SK-N-SH treated with all-trans-retinoic acid at 6 μM for 48 hours (cell line): ENCODE data around the gene CLN6.

Source experiments
- ATAC-seq: fragments of 200-7000 bp; cut with Tn5 transposase; 3 replicates; pipeline ENCODE4 v1.9.1; 2020; ENCODE audit warnings: mild to moderate bottlenecking, moderate library complexity
- ARNTL ChIP-seq: fragments of 450-650 bp; formaldehyde crosslinking; IDR thresholded peaks from 2 replicates; pipeline ENCODE4 v1.5.0; 2020; ENCODE audit warnings: low read depth, mild to moderate bottlenecking, moderate library complexity, borderline replicate concordance
- BACH2 ChIP-seq: fragments of 250-450 bp; sonication (Bioruptor Pico); IDR thresholded peaks from 2 replicates; pipeline ENCODE4 v1.9.0; 2021; ENCODE audit warnings: mild to moderate bottlenecking, borderline replicate concordance
- CREB5 ChIP-seq: fragments of 250-450 bp; sonication (Bioruptor Pico); IDR thresholded peaks from 2 replicates; pipeline ENCODE4 v1.5.1; 2020; ENCODE audit warnings: low read depth, mild to moderate bottlenecking, moderate library complexity
- CSDC2 ChIP-seq: fragments of 250-450 bp; sonication (Bioruptor Pico); IDR thresholded peaks from 2 replicates; pipeline ENCODE4 v1.5.0; 2020; ENCODE audit warnings: mild to moderate bottlenecking, moderate library complexity
- ESRRG ChIP-seq: fragments of 250-450 bp; sonication (Bioruptor Pico); IDR thresholded peaks from 2 replicates; pipeline ENCODE4 v1.6.1; 2021; ENCODE audit warnings: mild to moderate bottlenecking
- GLIS3 ChIP-seq: fragments of 250-450 bp; sonication (Bioruptor Pico); IDR thresholded peaks from 2 replicates; pipeline ENCODE4 v1.5.0; 2020; ENCODE audit warnings: mild to moderate bottlenecking, moderate library complexity
- ISL1 ChIP-seq: fragments of 250-450 bp; sonication (Bioruptor Pico); IDR thresholded peaks from 2 replicates; pipeline ENCODE4 v2.1.2; 2022; ENCODE audit warnings: mild to moderate bottlenecking, moderate library complexity
- OSR1 ChIP-seq: fragments of 250-450 bp; sonication (Bioruptor Pico); IDR thresholded peaks from 2 replicates; pipeline ENCODE4 v1.8.0; 2022; ENCODE audit warnings: moderate library complexity, mild to moderate bottlenecking, inconsistent platforms
- PATZ1 ChIP-seq: fragments of 250-450 bp; sonication (Bioruptor Pico); IDR thresholded peaks from 2 replicates; pipeline ENCODE4 v1.8.0; 2020; ENCODE audit warnings: mild to moderate bottlenecking, moderate library complexity, borderline replicate concordance
- PPARA ChIP-seq: fragments of 250-450 bp; sonication (Bioruptor Pico); IDR thresholded peaks from 2 replicates; pipeline ENCODE4 v1.5.0; 2020; ENCODE audit warnings: mild to moderate bottlenecking, borderline replicate concordance
- RARB ChIP-seq: fragments of 250-450 bp; sonication (Bioruptor Pico); IDR thresholded peaks from 2 replicates; pipeline ENCODE4 v1.8.0; 2021; ENCODE audit warnings: mild to moderate bottlenecking, moderate library complexity
- SNAI2 ChIP-seq: fragments of 250-450 bp; sonication (Bioruptor Pico); IDR thresholded peaks from 2 replicates; pipeline ENCODE4 v1.5.0; 2020; ENCODE audit warnings: mild to moderate bottlenecking, moderate library complexity
- TCF4 ChIP-seq: fragments of 250-450 bp; sonication (Bioruptor Pico); IDR thresholded peaks from 2 replicates; pipeline ENCODE4 v1.8.0; 2021; ENCODE audit warnings: mild to moderate bottlenecking, moderate library complexity, borderline replicate concordance
- TOX ChIP-seq: fragments of 250-450 bp; sonication (Bioruptor Pico); IDR thresholded peaks from 2 replicates; pipeline ENCODE4 v1.8.0; 2021; ENCODE audit warnings: mild to moderate bottlenecking, moderate library complexity, borderline replicate concordance
- TSHZ2 ChIP-seq: fragments of 250-450 bp; sonication (Bioruptor Pico); IDR thresholded peaks from 2 replicates; pipeline ENCODE4 v1.5.0; 2020; ENCODE audit warnings: mild to moderate bottlenecking, moderate library complexity
- ZFP3 ChIP-seq: fragments of 250-450 bp; sonication (Bioruptor Pico); IDR thresholded peaks from 2 replicates; pipeline ENCODE4 v1.5.0; 2020; ENCODE audit warnings: mild to moderate bottlenecking, moderate library complexity
- ZNF565 ChIP-seq: fragments of 450-650 bp; formaldehyde crosslinking; conservative IDR thresholded peaks from 2 replicates; pipeline ENCODE4 v1.5.0; 2020; ENCODE audit warnings: low read depth, mild to moderate bottlenecking, moderate library complexity
- ZNF70 ChIP-seq: fragments of 450-650 bp; formaldehyde crosslinking; IDR thresholded peaks from 2 replicates; pipeline ENCODE4 v1.5.0; 2020; ENCODE audit warnings: mild to moderate bottlenecking, moderate library complexity
- ZNF8 ChIP-seq: fragments of 450-650 bp; formaldehyde crosslinking; IDR thresholded peaks from 2 replicates; pipeline ENCODE4 v1.5.0; 2020; ENCODE audit warnings: mild to moderate bottlenecking, moderate library complexity
- TF ChIP-seq, protein P1 (sequence below): fragments of 250-450 bp; sonication (Bioruptor Pico); IDR thresholded peaks from 2 replicates; pipeline ENCODE4 v1.8.0; 2021; ENCODE audit warnings: low read depth, mild to moderate bottlenecking, moderate library complexity, borderline replicate concordance

Gene CLN6

DNA sequence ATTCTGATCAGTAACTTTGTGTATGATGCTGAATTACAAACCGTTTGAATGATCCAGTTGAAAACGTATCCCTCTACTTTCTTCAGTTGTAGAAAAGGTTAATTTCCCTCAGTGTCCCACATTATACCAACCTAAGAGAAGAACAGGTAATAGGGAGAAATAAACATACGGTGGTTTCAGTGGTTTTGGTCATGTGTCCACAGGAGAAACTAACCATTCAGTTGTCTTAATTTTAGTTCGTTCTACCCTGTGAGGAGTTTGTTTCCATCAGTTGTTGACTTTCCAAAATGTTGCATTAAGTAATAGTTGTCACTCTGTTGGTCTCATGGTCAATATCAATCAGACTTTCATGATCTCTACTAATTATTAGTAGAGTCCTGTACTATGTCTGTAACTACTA is 39.5 kb downstream of the CLN6 start (continued):
- no peak for TF ChIP-seq TSHZ2 (CRISPR knock-in tag)
- TF ChIP-seq, all 23 proteins: peak for 0

- no peak for ATAC-seq
- TF ChIP-seq TOX (CRISPR knock-in tag) (no peak), CSDC2 (no peak), ZNF565 (no peak), PATZ1 (CRISPR knock-in tag) (no peak), RARB (no peak), SNAI2 (CRISPR knock-in tag) (no peak), ISL1 (no peak), OSR1 (CRISPR knock-in tag) (no peak), PPARA (CRISPR knock-in tag) (no peak), BACH2 (no peak), ZNF70 (no peak), ESRRG (no peak), ARNTL (CRISPR knock-in tag) (no peak)
These were observed 40.9 kb downstream of the CLN6 start for GRCh38 chr15:68188647-68189046.

- TF ChIP-seq OSR1 (CRISPR knock-in tag): no peak
- TF ChIP-seq TCF4 (CRISPR knock-in tag): peak; percentile 31; the same call in 1 of the 2 replicates
- ATAC-seq: peak; percentile 92
These were observed 42.0 kb downstream of the CLN6 start for GRCh38 chr15:68187559-68187958.

DNA sequence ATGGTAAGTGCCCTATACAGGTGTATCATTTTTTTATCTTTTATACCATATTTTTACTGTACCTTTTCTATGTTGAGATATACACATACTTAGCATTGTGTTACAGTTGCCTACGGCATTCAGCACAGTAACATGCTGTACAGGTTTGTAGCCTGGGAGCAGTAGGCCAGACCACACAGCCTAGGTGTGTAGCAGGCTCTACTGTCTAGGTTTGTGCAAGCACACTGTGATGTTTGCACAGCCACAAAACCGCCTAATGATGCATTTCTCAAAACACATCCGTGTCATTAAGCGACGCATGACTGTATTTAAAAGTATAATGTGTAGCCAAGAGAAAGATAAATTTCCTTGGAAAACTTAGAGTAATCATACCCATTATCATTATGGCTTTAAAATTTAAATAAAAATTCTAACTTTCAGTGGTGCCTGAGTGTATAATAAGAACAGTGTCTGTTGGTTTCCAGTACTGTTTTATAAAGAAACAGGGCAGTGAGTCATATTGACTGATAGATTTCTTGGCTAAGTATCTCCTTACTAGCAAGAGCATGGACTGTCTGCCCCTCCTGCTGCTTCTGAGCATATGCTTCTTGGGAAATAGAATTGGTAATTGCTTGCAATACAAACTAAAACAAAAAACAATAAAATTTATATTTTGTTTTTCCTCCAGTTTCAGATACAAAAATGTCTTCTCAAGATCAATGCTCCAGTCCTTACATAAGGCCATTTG is 42.7 kb downstream of the CLN6 start:
- no peak for TF ChIP-seq ARNTL (CRISPR knock-in tag)
- no peak for TF ChIP-seq TOX (CRISPR knock-in tag)
- TF ChIP-seq ZNF8 (CRISPR knock-in tag): no peak
- no peak for TF ChIP-seq ZFP3 (CRISPR knock-in tag)
- no peak for TF ChIP-seq TCF4 (CRISPR knock-in tag)
- TF ChIP-seq OSR1 (CRISPR knock-in tag): no peak
- TF ChIP-seq, protein P1, sequence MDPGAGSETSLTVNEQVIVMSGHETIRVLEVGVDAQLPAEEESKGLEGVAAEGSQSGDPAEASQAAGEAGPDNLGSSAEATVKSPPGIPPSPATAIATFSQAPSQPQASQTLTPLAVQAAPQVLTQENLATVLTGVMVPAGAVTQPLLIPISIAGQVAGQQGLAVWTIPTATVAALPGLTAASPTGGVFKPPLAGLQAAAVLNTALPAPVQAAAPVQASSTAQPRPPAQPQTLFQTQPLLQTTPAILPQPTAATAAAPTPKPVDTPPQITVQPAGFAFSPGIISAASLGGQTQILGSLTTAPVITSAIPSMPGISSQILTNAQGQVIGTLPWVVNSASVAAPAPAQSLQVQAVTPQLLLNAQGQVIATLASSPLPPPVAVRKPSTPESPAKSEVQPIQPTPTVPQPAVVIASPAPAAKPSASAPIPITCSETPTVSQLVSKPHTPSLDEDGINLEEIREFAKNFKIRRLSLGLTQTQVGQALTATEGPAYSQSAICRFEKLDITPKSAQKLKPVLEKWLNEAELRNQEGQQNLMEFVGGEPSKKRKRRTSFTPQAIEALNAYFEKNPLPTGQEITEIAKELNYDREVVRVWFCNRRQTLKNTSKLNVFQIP (CRISPR knock-in tag): no peak
- no peak for TF ChIP-seq PATZ1 (CRISPR knock-in tag)
- no peak for TF ChIP-seq ESRRG
- TF ChIP-seq GLIS3 (CRISPR knock-in tag): no peak
- TF ChIP-seq PPARA (CRISPR knock-in tag): no peak
- no peak for TF ChIP-seq CREB5 (CRISPR knock-in tag)
- no peak for TF ChIP-seq ZNF70
- ATAC-seq: peak; percentile 83
